ENCODE measurements around the gene BTAF1.
"Not testable (repeated sequence)": the region's sequence is repeated elsewhere in the genome, so short reads cannot be mapped to it uniquely, and the experiment has no call there.

Gene BTAF1

GRCh38 chr10:91923371-91924211 is at the start of gene BTAF1:
BTAF1 (plus strand) TSS chr10:91923770; CDS start chr10:91924077, 307 bp downstream.
- peak; percentile 58 for DNase-seq

GRCh38 chr10:91875156-91875555 is 48.4 kb upstream of the BTAF1 start:
- no peak for DNase-seq

- no peak for DNase-seq
These were observed 47.8 kb upstream of the BTAF1 start for GRCh38 chr10:91875779-91876178.

- no peak for DNase-seq
These were observed 43.9 kb upstream of the BTAF1 start for GRCh38 chr10:91879515-91880170.

GRCh38 chr10:91880310-91880709 is 43.3 kb upstream of the BTAF1 start:
- no peak for DNase-seq

- peak; percentile 37 for DNase-seq
These were observed 39.8 kb upstream of the BTAF1 start for GRCh38 chr10:91883549-91884444.

- DNase-seq, result no peak
These were observed 39.0 kb upstream of the BTAF1 start for GRCh38 chr10:91884536-91884935.

- DNase-seq, result no peak
These were observed 38.0 kb upstream of the BTAF1 start for GRCh38 chr10:91885362-91886079.

GRCh38 chr10:91886954-91887271 is 36.7 kb upstream of the BTAF1 start:
- DNase-seq, result no peak

GRCh38 chr10:91887272-91888076 is 36.1 kb upstream of the BTAF1 start:
- DNase-seq, result no peak

- no peak for DNase-seq
These were observed 32.2 kb upstream of the BTAF1 start for GRCh38 chr10:91891125-91892001.

GRCh38 chr10:91893051-91893450 is 30.5 kb upstream of the BTAF1 start:
- DNase-seq, result no peak

GRCh38 chr10:91894261-91894685 is 29.3 kb upstream of the BTAF1 start:
- not testable (repeated sequence) for DNase-seq

GRCh38 chr10:91896212-91896756 is 27.3 kb upstream of the BTAF1 start:
- no peak for DNase-seq

- no peak for DNase-seq
These were observed 26.1 kb upstream of the BTAF1 start for GRCh38 chr10:91897421-91897820.

GRCh38 chr10:91901784-91902677 is 21.5 kb upstream of the BTAF1 start:
- DNase-seq, result no peak

GRCh38 chr10:91907033-91907594 is 16.5 kb upstream of the BTAF1 start:
- no peak for DNase-seq

GRCh38 chr10:91907914-91908336 is 15.6 kb upstream of the BTAF1 start:
- no peak for DNase-seq

Measured in DMS79 (cell line).